Endothelial cell of umbilical vein (primary cell): ENCODE results near the gene LRSAM1.

Source experiments
- CTCF ChIP-seq, 2 donors: IDR thresholded peaks; 1 replicate in 1 of 2; 2 replicates in 1 of 2; pipeline ENCODE4 v1.5.1; 2011; ENCODE audit warnings: low read length in 2 of 2, mild to moderate bottlenecking in 2 of 2, moderate library complexity in 2 of 2, control low read depth in 1 of 2, inconsistent platforms in 1 of 2, low read depth in 1 of 2; ENCODE audit not compliant: insufficient read depth in 1 of 2; ENCODE audit errors: extremely low read depth in 1 of 2
- EZH2 ChIP-seq: IDR thresholded peaks from 2 replicates; pipeline ENCODE4 v1.6.1; 2012; ENCODE audit warnings: borderline replicate concordance, low read depth, mild to moderate bottlenecking, moderate library complexity, low read length, inconsistent platforms; ENCODE audit not compliant: severe bottlenecking

DNA sequence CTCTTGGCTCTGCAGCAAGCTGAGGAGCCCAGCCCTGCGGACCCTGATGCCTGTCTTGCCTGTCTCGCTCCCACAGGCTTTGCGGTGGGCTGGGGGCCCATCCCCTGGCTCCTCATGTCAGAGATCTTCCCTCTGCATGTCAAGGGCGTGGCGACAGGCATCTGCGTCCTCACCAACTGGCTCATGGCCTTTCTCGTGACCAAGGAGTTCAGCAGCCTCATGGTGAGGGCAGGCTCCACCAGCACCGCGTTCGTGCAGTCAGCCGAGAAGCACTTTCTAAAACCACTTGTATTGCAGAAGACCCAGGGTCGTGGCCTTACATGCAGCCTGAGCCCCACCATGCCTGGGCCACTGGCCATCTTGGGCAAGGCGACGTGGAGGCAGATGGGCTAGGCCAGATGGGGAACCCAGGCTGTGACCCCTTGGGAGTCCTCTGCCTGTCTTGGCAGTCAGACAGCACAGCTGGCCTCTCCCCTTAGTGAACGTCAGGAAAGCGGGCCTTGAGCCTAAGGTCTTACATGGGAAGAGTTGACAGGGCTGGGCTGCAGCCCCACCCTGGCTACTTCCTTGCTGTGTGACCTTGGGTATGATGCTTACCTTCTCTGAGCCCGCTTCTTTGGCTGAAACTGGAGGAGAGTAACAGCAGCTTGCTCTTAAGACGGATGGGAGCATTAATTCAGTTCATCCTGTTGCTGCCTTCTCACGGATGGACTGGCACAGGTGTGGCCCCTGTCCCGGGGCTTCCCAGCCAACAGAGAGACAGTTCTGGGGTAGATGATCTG lies 45.8 kb upstream of the LRSAM1 start:
- TF ChIP-seq CTCF (IDR thresholded peaks at IDR 0.05; ENCODE audit: extremely low read depth in 1 of 2, insufficient read depth in 1 of 2, low read depth in 1 of 2, low read length in 2 of 2) (no peak), EZH2 (no peak)
